ENCODE data around the gene PLCH1.

The PLCH1 gene

DNA sequence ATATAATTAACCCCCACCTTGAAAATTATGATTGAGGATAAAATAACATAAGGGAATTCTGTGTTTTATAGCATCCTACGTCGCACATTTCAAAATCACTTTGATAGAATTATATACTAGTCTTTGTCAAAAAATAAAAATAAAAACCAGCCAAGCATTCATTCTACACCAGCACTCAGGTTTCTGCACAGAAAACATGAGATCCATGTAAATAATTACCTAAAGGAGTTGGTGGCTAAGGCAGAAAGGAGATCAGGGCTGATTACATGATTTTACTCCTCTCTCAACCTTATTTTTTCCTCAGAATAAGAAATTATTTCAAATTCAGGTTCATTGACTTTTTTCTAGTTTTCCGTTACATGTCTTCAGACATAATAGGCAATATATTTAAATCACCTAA, 194.5 kb downstream of the PLCH1 start:
- DNase-seq (ENCODE audit: low read depth, low spot score) = no peak

GRCh38 chr3:155549087-155549486, 195.8 kb downstream of the PLCH1 start:
- DNase-seq (ENCODE audit: low read depth, low spot score) = no peak

DNA sequence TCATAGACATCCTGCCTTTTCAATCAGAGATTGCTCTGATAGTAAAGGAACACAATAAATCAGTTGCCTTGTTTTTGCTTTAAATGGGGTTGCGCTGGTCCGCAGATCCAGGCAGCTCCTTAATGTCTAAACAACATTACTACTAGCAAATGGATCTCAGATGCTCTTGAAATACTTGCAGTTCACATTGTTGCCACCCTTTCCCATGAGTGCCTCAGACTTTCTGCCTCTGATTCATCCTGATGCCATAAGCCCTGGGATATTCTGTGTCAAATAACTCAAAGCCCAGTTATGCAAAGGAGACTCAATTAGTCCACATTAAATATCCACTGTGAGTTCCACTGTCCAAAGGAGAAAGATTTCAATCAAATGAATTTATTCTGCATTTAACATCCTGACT, 196.7 kb downstream of the PLCH1 start:
- DNase-seq (ENCODE audit: low read depth, low spot score) = no peak

GRCh38 chr3:155535098-155535497, 209.8 kb downstream of the PLCH1 start:
- DNase-seq (ENCODE audit: low read depth, low spot score) = no peak

GRCh38 chr3:155528579-155528978, 216.3 kb downstream of the PLCH1 start:
- no peak for DNase-seq (ENCODE audit: low read depth, low spot score)

DNA sequence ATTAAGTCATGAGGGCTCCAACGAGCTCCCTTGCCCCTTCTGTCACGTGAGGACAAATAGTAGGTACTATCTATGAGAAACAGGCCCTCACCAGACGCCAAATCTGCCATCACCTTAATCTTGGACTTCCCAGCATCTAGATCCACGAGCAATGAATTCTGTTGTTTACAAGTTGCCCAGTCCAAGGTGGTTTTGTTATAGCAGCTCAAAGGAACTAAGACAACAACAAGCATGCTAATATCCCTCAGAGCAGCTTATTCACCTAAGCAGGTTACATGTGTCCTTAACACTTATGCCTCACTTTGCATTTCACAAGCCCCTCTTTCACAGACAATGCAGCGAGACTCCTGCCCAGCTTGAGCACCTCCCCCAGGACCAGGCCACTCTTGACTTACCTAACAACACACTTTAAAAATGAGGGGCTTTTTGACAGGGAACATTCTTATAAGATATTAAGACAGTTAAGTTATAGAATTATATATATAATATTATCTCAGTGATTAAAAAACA, 219.5 kb downstream of the PLCH1 start:
- DNase-seq (ENCODE audit: low read depth, low spot score) = no peak

DNA sequence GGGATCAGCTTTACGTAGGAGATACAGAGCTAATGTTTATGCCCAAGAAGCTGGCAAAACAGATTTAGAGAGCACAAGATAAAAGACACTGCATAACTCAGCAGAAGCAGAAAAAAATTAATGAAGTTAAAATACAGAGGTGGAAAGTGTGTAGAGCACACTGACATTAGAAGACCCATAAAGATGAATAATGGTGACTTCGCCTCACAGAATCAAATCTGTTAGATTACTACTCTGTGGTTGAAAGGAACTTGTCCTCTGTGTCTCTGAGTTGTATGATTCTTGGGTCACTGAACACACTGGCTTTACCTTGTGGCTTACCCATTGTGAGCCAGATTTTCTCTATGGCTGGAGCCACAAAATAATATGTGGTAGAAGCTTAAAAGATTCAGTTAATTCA, 224.4 kb downstream of the PLCH1 start:
- no peak for DNase-seq (ENCODE audit: low read depth, low spot score)

GRCh38 chr3:155519078-155519477, 225.8 kb downstream of the PLCH1 start:
- no peak for DNase-seq (ENCODE audit: low read depth, low spot score)

DNA sequence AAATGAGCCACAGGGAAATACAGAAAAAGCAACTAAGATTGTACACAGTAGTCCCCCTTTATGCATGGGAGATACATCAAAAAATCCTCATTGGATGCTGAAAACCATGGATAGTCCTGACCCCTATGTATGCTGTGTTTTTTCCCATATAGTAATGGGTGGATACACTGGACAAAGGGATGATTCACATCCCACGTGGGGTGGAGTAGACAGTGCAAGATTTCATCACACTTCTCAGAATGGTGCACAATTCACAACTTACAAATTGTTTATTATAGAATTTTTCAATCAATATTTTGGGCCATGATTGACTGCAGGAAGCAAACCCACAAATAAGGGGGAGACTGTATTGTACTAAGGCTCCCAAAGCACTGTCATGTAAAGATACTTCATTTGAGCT, 227.0 kb downstream of the PLCH1 start:
- no peak for DNase-seq (ENCODE audit: low read depth, low spot score)

DNA sequence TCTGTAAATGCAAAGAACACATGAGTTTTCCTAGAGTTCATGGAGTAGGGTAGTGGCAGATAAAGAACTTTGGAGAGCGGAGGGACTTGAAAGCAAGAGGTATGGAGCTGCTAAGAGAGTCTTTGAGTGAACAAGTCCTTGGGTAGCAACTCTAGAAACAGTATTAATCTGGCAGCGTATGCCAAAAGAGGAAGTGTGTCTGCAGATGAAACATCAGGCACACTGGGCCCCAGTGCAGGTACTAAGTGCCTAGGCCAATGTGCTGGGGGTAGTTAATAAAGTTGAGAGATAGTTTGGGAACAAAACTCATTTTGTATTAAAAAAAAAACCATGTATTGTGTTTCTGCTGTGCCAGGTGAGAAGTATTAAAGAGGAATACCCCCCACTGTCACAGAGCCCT, 228.4 kb downstream of the PLCH1 start:
- DNase-seq (ENCODE audit: low read depth, low spot score) = no peak

GRCh38 chr3:155512867-155513261, 232.0 kb downstream of the PLCH1 start:
- DNase-seq (ENCODE audit: low read depth, low spot score) = no peak

DNA sequence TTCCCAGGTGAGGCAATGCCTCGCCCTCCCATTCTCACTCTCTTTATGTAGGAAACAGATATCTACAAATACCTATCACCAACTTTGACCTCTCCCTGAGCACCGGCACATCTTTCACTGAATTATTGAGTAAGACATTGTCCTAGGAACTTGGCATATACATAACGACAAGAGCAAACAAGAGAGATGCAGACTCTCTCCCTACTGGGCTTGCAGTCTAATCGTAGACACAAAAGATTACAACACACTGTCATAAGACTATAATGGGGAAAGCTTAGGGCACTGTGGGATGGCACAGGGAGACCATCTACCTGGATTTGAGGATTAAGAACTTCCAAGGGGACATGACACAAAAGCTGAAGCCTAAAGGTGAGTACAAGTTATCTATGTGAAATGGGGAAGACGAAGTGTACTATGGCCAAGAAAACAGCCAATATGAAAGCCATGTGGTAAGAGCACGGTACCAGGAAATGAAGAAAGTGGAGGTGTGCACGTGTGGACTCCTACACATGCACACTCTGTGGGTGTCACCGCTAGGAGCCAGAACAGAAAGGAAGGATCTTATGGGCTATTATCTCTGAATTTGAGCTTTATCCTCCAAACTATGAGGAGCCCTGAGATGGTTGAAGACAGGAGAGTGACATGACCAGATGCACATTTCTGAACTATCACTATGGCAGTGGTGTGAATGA, 232.6 kb downstream of the PLCH1 start:
- no peak for DNase-seq (ENCODE audit: low read depth, low spot score)

DNA sequence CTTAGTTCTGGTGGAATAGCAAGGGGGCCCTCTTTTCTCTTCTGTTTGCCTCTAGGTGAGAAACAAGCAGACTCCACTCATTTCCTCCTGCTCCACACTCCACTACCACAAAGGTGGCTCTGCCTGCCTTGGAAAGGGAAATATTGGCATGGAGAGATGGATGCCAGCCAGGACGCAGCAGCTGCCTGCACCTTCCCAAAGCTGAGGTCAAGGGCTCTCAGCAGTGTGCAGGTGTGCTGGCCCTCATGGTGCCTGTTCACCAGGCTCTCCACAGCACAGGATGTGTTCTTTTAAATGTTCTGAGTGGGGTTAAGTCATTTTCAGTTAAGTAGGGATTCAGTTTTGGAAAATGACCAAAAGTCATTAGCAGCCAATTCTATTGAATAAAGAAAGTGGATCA, 240.2 kb downstream of the PLCH1 start:
- DNase-seq (ENCODE audit: low read depth, low spot score) = no peak

- no peak for DNase-seq (ENCODE audit: low read depth, low spot score)
Observed at GRCh38 chr3:155502630-155503029, 242.2 kb downstream of the PLCH1 start.

DNA sequence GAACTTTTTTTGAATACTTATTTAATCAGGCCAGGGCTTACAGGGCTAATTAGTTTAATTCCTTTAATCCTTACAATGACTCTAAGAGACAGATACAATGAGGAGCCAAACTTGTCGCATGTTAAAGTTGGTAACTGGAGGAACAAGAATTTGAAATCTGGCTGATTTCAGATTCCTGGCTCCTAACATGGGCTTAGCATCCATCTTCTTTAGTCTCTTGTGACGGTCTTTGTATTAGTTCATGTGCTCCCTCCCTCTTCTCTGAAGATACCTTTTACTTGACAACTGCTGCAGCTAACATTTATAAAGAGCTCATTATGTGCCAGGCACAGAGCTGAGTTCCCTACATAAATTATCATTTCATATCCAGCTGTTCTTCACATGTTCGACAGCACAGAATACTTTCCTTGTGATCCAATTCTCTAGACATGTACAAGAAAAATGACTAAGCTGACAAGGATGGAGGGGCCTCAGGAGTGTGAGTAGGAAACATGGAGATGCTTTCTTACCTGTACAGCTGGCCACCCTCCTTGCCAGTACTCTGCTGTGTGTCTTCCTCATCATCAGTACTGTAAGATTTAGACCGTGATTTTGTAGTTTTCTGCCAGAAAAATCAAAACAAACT, 244.6 kb downstream of the PLCH1 start:
- no peak for DNase-seq (ENCODE audit: low read depth, low spot score)

DNA sequence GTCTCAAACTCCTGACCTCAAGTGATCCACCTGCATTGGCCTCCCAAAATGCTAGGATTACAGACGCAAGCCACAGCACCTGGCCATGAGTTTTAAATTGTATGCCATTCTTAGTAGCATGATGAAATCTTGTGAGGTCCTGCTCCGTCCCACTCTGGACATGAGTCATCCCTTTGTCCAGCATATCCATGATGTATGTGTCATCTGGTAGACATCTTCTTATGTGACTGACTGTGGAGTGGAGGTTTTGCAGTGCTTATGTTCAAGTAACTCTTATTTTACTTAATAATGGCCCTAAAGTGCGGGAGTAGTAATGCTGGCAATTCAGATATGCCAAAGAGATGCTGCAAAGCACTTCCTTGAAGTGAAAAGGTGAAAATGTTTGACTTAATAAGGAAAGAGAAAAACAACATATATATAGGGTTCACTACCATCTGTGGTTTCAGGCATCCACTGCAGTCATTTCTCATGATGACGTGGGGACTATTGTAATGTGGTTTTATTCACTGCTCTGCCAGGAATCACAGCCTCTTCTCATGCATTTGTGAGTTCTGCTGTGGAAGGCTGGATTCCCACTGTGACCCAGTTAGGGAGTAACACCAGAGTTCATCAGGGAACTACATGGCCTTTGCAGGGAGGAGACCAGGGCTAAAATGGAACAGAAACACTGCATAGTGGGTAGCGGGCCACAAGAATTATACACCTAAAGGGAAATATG, 246.8 kb downstream of the PLCH1 start:
- DNase-seq (ENCODE audit: low read depth, low spot score) = peak; percentile 65

GRCh38 chr3:155496206-155496605, 248.7 kb downstream of the PLCH1 start:
- DNase-seq (ENCODE audit: low read depth, low spot score) = no peak

- DNase-seq (ENCODE audit: low read depth, low spot score) = no peak
Observed at GRCh38 chr3:155495387-155495786, 249.5 kb downstream of the PLCH1 start.

- no peak for DNase-seq (ENCODE audit: low read depth, low spot score)
Observed at GRCh38 chr3:155494332-155494731, 250.5 kb downstream of the PLCH1 start.

- DNase-seq (ENCODE audit: low read depth, low spot score) = no peak
Observed at GRCh38 chr3:155492841-155493240, 252.0 kb downstream of the PLCH1 start.

GRCh38 chr3:155491696-155492095, 253.2 kb downstream of the PLCH1 start:
- no peak for DNase-seq (ENCODE audit: low read depth, low spot score)

- no peak for DNase-seq (ENCODE audit: low read depth, low spot score)
Observed at GRCh38 chr3:155488671-155489070, 256.2 kb downstream of the PLCH1 start.

GRCh38 chr3:155485897-155486296, 259.0 kb downstream of the PLCH1 start:
- DNase-seq (ENCODE audit: low read depth, low spot score) = no peak
